ENCODE data around the gene TDRD12. TPM values are rescaled to one million over a fixed set of nuclear protein-coding genes. Genes with fewer than 3 reads are reported as not detected.
A peak's percentile ranks its signal among the peaks of the same experiment; 100 is the strongest.

Gene TDRD12
- total RNA-seq, 1 experiment from 2014 or later, result 0.33 TPM

DNA sequence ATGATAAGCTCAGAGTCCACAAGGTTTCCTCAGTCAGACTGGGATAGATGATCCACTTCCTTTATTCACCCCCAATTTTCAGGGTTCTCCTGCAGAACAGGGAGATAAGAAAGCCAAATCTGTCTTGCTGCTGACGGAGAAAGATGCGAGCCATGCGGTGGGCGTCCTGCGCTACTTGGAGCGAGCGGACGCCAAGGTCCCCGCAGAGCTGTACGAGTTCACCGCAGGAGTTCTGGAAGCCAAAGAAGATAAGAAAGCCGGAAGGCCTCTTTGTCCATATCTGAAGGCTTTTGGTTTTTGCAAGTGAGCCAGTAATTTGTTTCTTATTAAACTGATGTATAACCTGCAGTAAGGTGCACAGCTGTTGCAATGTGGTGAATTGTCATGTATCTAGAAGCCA is 83.3 kb downstream of the TDRD12 start:
- ChIA-PET CTCF (no interaction called here), POLR2A (no interaction called here)
- no TSS peak for BruUV-seq (replicated peaks)
- H3K27me3 ChIP-seq (ENCODE audit: control insufficient read depth, insufficient read depth, low read length), result no peaks in the 10 kb centered on the region
- H3K36me3 ChIP-seq (ENCODE audit: control insufficient read depth, insufficient read depth, low read length), result no peaks in the 10 kb centered on the region
- TF ChIP-seq, protein P1, sequence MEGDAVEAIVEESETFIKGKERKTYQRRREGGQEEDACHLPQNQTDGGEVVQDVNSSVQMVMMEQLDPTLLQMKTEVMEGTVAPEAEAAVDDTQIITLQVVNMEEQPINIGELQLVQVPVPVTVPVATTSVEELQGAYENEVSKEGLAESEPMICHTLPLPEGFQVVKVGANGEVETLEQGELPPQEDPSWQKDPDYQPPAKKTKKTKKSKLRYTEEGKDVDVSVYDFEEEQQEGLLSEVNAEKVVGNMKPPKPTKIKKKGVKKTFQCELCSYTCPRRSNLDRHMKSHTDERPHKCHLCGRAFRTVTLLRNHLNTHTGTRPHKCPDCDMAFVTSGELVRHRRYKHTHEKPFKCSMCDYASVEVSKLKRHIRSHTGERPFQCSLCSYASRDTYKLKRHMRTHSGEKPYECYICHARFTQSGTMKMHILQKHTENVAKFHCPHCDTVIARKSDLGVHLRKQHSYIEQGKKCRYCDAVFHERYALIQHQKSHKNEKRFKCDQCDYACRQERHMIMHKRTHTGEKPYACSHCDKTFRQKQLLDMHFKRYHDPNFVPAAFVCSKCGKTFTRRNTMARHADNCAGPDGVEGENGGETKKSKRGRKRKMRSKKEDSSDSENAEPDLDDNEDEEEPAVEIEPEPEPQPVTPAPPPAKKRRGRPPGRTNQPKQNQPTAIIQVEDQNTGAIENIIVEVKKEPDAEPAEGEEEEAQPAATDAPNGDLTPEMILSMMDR (IDR thresholded peaks at IDR 0.05), result no peak
- TF ChIP-seq POLR2AphosphoS5 (IDR thresholded peaks at IDR 0.05; ENCODE audit: low read depth, low read length) (no peak), SIN3A (IDR thresholded peaks at IDR 0.05; ENCODE audit: borderline replicate concordance, insufficient read depth, low read depth, low read length) (no peak), TCF7L2 (IDR thresholded peaks at IDR 0.05; ENCODE audit: low read depth, low read length) (no peak)
- TF ChIP-seq, protein P2, sequence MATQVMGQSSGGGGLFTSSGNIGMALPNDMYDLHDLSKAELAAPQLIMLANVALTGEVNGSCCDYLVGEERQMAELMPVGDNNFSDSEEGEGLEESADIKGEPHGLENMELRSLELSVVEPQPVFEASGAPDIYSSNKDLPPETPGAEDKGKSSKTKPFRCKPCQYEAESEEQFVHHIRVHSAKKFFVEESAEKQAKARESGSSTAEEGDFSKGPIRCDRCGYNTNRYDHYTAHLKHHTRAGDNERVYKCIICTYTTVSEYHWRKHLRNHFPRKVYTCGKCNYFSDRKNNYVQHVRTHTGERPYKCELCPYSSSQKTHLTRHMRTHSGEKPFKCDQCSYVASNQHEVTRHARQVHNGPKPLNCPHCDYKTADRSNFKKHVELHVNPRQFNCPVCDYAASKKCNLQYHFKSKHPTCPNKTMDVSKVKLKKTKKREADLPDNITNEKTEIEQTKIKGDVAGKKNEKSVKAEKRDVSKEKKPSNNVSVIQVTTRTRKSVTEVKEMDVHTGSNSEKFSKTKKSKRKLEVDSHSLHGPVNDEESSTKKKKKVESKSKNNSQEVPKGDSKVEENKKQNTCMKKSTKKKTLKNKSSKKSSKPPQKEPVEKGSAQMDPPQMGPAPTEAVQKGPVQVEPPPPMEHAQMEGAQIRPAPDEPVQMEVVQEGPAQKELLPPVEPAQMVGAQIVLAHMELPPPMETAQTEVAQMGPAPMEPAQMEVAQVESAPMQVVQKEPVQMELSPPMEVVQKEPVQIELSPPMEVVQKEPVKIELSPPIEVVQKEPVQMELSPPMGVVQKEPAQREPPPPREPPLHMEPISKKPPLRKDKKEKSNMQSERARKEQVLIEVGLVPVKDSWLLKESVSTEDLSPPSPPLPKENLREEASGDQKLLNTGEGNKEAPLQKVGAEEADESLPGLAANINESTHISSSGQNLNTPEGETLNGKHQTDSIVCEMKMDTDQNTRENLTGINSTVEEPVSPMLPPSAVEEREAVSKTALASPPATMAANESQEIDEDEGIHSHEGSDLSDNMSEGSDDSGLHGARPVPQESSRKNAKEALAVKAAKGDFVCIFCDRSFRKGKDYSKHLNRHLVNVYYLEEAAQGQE (IDR thresholded peaks at IDR 0.05; ENCODE audit: insufficient read depth in 1 of 2, low read depth in 2 of 2, low read length in 1 of 2), result no peak
- H3K9me3 ChIP-seq (ENCODE audit: control insufficient read depth, insufficient read depth, low read depth, low read length), result no peaks in the 10 kb centered on the region
- no peak for DNase-seq (ENCODE audit: low read depth, low spot score)
- no peak overlapping the region for H3K4me3 ChIP-seq (ENCODE audit: low read depth in 2 of 2, low read length in 2 of 2)
- intact Hi-C loops (cut with micrococcal nuclease; ENCODE audit: unreplicated experiment) (no loop called here), in situ Hi-C loops (cut with HindIII; ENCODE audit: low pct_unique_long_range_greater_than_20kb, low sequenced_read_pairs) (no loop called here)
- 0 out of 2 replicates have a peak, but pooled peaks have one; percentile 24 for ATAC-seq
- H3K27ac ChIP-seq (ENCODE audit: low read length), result no peak overlapping the region
- H3K4me1 ChIP-seq (ENCODE audit: control insufficient read depth, insufficient read depth, low read length), result no peaks in the 10 kb centered on the region

DNA sequence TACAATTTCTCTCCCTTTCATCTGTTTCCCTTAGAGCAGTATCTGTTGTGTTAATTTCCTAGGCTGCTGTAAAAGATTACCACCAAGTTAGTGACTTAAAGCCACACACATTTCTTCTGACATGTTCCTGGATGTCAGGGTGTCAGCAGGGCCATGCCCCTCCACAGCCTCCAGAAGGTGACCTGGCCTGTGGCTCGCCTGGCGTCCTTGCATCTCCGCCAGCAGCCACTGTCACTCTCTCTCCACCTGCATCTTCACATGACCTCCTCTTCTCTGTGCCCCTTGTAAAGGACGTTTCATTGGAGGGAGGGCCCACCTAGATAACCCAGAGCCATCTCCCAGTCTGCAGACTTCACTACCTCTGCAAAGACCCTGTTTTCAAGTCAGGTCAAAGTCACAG is 88.7 kb downstream of the TDRD12 start:
- no peak overlapping the region for H3K4me3 ChIP-seq (ENCODE audit: low read depth in 2 of 2, low read length in 2 of 2)
- ChIA-PET POLR2A (no interaction called here), CTCF (no interaction called here)
- no peak for ATAC-seq
- no peak overlapping the region for H3K27ac ChIP-seq (ENCODE audit: low read length)
- H3K27me3 ChIP-seq (ENCODE audit: control insufficient read depth, insufficient read depth, low read length), result no peaks in the 10 kb centered on the region
- no peak for DNase-seq (ENCODE audit: low read depth, low spot score)
- no peaks in the 10 kb centered on the region for H3K4me1 ChIP-seq (ENCODE audit: control insufficient read depth, insufficient read depth, low read length)
- intact Hi-C loops (cut with micrococcal nuclease; ENCODE audit: unreplicated experiment) (no loop called here), in situ Hi-C loops (cut with HindIII; ENCODE audit: low pct_unique_long_range_greater_than_20kb, low sequenced_read_pairs) (no loop called here)
- no TSS peak for BruUV-seq (replicated peaks)
- no peaks in the 10 kb centered on the region for H3K36me3 ChIP-seq (ENCODE audit: control insufficient read depth, insufficient read depth, low read length)
- TF ChIP-seq TCF7L2 (IDR thresholded peaks at IDR 0.05; ENCODE audit: low read depth, low read length) (no peak), SIN3A (IDR thresholded peaks at IDR 0.05; ENCODE audit: borderline replicate concordance, insufficient read depth, low read depth, low read length) (no peak), POLR2AphosphoS5 (IDR thresholded peaks at IDR 0.05; ENCODE audit: low read depth, low read length) (no peak)
- TF ChIP-seq, protein P2 (IDR thresholded peaks at IDR 0.05; ENCODE audit: insufficient read depth in 1 of 2, low read depth in 2 of 2, low read length in 1 of 2), result no peak
- TF ChIP-seq, protein P1 (IDR thresholded peaks at IDR 0.05), result no peak
- H3K9me3 ChIP-seq (ENCODE audit: control insufficient read depth, insufficient read depth, low read depth, low read length), result no peaks in the 10 kb centered on the region

Data from Panc1 (cell line).